ENCODE results near the gene CCIN.

Gene CCIN

DNA sequence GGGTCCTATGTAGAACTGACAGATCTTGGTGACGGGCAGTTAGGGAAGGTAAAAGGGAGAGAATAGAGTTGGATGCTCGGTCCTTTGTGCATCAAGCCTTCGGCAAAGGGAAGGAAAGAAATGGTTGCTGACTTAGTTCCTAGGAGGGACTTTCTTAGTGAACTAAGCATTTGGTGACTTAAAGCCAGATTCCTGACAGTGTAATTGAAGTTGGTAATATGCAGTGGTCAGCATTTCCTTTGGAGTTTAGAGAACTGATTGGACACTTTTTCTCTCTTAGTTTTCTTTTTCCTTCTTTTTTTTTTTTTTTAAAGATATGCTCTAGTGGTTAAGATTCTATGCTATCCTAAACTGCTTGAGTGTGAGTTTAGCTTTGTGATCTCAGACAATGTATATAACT, 23.8 kb downstream of the CCIN start:
- no peak for DNase-seq

DNA sequence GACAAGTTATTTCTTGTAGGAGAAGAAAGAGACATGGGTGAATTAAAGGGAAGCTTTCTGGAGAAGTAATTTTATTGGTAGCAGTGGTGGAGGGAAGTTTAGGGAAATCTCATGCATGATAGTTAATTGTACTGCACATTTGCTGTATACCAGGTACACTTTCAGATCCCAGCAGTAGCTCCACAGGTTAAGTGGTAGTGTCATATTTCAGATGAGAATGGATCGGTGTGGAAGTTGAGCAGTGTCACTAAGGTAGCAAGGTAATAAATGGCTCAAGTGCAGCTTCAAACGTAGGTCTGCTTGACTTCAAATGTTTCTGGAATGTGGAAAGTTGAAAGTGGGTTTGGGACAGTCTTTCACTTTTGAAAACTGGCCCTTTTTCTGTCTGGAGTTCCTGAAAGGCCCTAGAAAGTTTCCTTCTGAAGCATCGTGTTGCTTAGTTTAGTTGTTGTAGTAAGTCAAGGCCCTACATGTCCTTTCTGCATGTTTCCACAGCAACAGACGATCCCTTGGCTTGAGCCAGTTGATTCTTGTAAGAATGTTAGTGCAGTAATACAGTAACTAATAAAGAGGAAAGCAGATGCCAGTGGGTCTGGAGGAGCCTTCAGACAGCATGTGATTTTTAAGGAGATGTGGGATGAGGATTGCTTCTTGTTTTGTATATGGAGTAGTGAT, 25.3 kb downstream of the CCIN start:
- DNase-seq: no peak

DNA sequence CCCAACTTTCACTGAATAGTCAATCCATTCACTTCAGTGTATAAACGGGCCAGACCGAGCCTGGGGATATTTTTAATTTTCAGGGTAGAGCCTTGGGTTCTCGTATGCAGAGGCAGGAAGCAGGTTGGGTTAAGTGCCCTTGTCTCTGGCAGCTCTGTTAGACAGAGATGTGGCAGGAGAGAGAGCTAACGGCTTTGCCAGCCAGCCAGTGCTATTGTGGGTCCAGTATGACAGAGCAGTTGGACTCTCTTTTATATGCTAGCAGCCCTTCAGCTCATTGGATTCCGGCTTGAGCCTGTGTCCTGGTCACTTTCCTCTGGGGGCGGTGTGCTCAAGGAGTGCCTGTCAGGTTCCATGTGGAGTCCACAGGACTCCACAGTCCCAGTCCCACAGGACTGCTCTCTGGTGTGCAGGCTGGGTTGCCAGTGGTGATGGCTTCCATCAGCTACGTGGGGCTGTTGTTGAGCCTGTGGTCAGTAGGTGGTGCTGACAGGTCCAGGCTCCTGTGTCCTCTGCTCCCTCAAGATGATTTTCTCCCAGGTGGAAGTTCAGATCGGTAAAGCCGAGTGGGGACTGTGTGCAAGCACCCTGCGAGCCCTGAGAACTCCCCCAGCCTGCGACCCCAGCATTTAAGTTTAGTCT, 35.8 kb downstream of the CCIN start:
- DNase-seq: no peak

DNA sequence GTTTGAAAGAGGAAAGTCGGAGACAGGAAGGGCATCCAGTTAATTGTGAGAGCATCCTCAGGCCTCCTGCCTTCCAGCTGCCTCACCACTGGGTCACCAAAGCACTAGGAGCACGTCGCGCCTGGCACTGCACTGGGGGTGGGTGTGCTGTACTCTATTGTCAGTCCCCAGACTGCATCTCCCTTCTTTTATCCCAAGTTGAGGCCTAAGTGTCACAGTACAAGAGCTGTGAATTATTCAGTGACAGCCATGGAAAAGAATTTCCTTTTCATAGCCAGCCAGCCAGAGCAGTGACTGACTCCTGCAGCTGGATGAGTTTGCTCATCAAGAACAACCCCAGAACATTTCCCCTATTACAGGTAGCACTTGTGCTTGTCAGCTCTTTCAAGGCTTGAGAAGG, 37.8 kb downstream of the CCIN start:
- DNase-seq: no peak

DNA sequence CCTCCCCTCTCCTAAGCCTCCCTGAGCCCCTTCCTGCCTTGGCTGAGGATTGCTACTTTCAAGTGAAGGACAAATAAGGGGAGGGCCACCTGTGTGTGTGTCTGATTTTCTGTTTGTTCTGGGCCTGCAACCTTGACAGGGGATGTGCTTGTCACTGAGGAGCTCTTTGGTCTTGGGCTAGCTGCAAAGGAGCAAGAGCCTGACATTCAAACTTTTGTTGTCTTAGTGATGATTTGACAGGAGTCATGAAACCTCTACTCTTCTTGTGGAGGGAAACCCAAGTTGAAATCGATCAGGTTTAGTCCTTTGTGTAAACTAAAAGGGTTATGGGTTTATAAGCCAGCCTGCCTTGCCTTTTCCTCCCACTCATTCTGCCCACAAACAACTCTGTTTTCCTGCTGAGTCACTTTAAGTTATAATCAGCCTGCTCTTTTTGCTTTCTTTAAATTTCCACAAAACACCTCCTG, 38.4 kb downstream of the CCIN start:
- no peak for DNase-seq

DNA sequence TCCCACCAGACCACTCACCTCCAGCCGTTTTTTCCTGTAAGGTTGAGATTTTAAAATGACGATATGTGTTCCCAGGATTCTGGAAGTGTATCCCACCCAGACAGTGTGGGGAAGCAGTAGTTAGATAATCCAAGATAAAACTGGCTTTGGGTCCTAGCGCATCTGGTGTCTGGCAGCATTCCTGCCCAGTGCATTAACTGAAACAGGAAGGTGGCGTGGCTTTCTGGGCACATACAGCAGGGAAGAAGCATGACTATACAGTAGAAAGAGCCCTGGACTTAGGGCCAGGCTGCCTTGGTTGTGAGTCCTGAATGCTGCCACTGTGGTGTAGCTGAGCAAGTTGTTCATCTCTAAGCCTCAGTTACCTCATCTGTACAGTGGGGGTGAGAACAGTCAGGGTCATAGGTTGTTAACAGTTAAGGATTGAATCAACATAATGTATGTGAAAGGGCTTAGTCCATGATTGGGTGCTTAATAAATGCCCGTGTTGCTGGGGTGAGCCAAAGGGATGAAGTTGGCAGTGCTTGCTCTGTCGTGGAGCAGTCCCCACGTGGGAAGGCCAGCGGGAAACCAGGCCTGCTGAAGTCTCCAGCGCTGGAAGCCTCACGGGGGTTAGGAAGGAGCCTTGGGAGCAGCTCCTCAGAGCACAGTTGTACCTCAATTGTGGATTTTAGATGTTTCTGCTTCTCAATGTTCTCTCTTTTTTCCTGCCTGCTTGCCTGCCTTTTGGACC, 39.5 kb downstream of the CCIN start:
- no peak for DNase-seq

DNA sequence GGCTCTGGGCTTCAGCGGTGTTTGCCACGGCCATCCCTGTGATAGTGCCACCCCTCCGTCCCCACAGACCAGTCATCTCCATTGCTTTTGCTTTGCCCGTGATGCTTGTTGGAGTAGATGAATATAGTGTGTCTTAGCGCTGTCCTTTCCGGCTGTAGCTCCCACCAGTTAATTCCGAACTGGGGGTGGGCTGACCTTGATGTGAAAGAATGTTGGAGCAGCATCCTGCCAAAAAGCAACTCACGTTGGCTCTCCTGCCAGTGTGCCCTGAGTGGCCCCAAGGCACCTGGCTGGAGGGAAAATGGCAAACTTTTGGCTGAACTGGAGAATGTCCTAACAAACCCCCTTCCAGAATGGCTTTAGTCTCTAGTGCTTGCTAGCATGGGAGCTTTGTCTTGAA, 41.5 kb downstream of the CCIN start:
- no peak for DNase-seq

DNA sequence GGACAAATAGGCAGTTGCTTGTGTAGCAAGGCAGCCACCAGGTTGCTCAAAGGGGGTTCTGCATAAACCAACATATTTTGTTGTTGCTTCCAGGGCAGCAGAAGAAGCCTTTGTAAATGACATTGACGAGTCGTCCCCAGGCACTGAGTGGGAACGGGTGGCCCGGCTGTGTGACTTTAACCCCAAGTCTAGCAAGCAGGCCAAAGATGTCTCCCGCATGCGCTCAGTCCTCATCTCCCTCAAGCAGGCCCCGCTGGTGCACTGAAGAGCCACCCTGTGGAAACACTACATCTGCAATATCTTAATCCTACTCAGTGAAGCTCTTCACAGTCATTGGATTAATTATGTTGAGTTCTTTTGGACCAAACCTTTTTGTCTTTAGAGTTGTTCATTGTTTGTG, 42.3 kb downstream of the CCIN start:
- no peak for DNase-seq

DNA sequence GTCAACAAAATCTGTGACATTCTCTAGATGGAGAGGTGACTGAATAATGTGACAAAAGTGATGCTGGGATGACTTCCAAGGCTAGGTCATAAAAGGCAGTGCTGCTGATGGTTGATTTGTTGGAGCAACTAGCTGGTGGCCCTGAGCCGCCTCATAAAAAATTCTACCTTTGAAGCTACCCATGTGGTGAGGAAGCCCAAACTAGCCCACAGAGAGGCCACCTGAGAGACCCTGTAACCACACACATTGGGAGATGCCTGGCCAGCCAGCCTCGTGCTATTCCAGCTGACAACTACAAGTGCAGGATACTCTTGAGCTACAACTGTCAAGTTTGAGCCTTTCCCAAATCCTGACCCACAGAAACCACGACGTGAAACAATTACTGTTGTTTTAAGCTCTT, 44.2 kb downstream of the CCIN start:
- no peak for DNase-seq

DNA sequence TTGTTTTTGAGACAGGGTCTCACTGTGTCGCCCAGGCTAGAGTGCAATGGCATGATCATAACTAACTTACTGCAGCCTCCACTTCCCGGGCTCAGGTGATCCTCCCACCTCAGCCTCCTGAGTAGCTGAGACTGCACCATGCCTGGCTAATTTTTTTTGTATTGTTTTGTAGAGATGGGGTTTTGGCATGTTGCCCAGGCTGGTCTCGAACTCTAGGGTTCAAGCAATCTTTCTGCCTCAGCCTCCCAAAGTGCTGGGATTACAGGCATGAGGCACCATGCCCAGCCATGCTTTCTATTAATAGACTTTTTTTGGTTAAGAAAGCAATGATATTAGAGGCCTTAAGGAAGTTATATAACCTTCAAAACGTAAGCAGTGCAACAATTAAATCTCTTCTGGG, 44.8 kb downstream of the CCIN start:
- DNase-seq: no peak

DNA sequence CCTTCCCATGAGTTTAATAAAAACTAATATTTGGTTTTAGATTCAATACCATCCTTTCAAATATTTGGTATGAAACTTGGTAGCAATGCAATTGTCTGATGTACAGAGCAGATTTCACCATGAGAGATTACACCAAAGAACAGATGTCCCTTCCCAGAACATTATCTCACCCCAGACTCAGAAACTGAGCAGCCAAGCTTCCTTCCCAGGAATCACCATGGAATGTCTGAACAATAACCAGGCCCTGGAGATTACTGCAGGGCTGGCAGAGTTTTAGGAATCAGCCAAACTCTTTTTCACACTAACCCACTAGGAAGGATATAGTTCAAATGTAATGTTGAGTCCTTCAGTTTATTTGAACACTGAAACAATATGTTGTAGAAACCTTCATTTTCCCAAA, 45.4 kb downstream of the CCIN start:
- no peak for DNase-seq

DNA sequence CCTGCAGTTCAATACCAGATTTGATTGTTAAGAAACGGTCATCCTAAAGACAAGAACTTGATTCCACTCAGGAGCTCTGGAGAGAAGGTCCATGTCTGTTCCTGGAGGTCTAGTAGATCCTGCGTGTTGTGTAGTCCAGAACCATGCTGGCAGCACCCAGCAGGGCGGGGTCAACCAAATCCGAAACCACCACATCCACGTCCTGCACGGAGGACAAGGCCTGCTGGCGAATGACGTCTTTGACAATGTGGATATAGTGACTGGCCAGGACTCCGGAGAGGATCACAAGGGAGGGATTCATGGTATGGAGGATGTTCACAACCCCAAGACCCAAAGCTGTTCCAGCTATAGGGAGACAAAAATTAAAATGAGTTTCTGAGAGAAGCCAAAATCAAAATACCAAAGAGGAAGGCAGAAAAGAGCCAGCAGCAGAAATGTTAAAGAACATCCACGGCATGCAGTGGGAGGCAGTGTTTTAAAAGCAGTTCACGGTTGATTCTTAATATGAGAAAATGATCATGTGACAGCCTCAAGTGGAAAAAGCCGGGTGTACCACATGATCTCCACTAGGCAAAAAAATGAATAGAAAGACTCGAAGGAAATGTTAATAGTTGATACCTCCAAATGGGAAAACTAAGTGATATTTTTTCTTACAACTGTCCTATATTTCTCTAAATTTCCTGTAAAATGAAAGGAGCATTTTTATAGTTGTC, 48.2 kb downstream of the CCIN start:
- DNase-seq: no peak

DNA sequence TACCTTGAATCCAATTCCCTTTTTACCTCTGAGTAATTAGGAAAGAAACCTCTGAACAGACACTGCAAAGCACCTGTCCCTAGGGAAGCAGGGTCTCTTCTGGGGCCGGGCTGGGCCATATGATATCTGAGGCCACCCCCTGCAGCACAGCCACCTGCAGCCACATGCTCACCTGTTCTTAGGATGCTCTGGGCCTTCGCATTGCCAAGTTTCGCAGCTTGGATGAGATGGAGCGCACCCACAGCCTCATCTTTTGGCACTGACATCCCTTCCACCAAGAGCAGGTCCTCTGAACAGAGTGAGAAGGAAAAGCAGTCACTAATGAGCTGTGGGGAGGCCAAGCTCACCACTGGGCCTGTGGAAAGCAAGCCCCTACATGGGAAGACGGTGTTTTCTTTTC, 48.8 kb downstream of the CCIN start:
- DNase-seq: no peak

DNA sequence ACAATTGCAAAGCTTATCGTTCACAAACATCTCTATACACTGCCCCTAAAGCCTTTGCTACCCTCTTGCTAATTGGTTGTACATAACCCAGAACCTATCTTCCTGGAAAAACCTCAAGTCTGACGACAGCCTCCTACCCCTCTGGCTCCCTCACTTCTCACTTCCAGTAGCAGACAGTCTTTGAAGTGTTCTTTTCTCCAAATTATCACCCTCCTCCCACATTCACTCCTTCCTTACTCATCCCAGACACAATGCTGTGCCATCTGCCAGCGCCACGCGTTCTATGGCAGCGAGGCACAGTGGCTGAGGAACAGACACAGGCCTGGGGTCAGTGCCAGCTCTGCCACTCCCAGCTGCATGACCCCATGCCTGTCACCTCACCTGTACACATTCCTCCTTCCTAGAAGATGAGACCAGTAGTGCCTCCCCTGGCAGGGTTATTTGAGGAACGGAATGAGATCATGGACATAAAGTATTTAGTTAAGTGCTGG, 49.3 kb downstream of the CCIN start:
- DNase-seq: no peak

All from activated CD4-positive, alpha-beta T cell treated with anti-CD3 and anti-CD28 coated beads for 1 hour (primary cell).